HepG2 (cell line): ENCODE measurements around the gene MRPL38. TPM values are rescaled to one million over a fixed set of nuclear protein-coding genes. Genes with fewer than 3 reads are reported as not detected.

Source experiments
- AGO1 ChIP-seq: fragments of 200-400 bp; formaldehyde crosslinking; IDR thresholded peaks from 2 replicates; pipeline ENCODE4 v1.6.1; 2017; ENCODE audit warnings: mild to moderate bottlenecking, low read depth, low read length, moderate library complexity; ENCODE audit not compliant: poor library complexity, severe bottlenecking
- DNMT1 ChIP-seq: sonication (generic); formaldehyde crosslinking; IDR thresholded peaks from 2 replicates; pipeline ENCODE4 v1.5.1; 2020; ENCODE audit warnings: mild to moderate bottlenecking, missing genetic modification reagents
- E2F1 ChIP-seq: sonication (generic); formaldehyde crosslinking; IDR thresholded peaks from 2 replicates; pipeline ENCODE4 v1.5.0; 2020; ENCODE audit warnings: missing genetic modification reagents
- EED ChIP-seq: sonication (generic); formaldehyde crosslinking; IDR thresholded peaks from 2 replicates; pipeline ENCODE4 v1.5.0; 2020; ENCODE audit warnings: mild to moderate bottlenecking, missing genetic modification reagents
- ESRRA ChIP-seq: sonication (generic); formaldehyde crosslinking; IDR thresholded peaks from 2 replicates; pipeline ENCODE4 v1.5.1; 2020; ENCODE audit warnings: mild to moderate bottlenecking, low read depth, missing genetic modification reagents
- FOSL2 ChIP-seq: sonication (generic); formaldehyde crosslinking; IDR thresholded peaks from 2 replicates; pipeline ENCODE4 v1.4.0; 2020; ENCODE audit warnings: missing genetic modification reagents
- FOXO1 ChIP-seq: sonication (generic); formaldehyde crosslinking; IDR thresholded peaks from 2 replicates; pipeline ENCODE4 v1.4.0; 2020; ENCODE audit warnings: missing genetic modification reagents
- GATAD1 ChIP-seq: IDR thresholded peaks from 2 replicates; pipeline ENCODE4 v1.6.1; 2016; ENCODE audit warnings: missing genetic modification reagents, missing compliant biosample characterization
- HDAC1 ChIP-seq: sonication (generic); formaldehyde crosslinking; IDR thresholded peaks from 2 replicates; pipeline ENCODE4 v1.5.1; 2020; ENCODE audit warnings: mild to moderate bottlenecking, missing genetic modification reagents
- HES4 ChIP-seq: sonication (generic); formaldehyde crosslinking; IDR thresholded peaks from 2 replicates; pipeline ENCODE4 v1.9.0; 2021; ENCODE audit warnings: mild to moderate bottlenecking, missing genetic modification reagents, borderline replicate concordance
- KAT7 ChIP-seq: IDR thresholded peaks from 2 replicates; pipeline ENCODE4 v1.6.1; 2018; ENCODE audit warnings: borderline replicate concordance, missing compliant biosample characterization
- KAT8 ChIP-seq: IDR thresholded peaks from 2 replicates; pipeline ENCODE4 v1.6.1; 2016; ENCODE audit warnings: missing genetic modification reagents, missing compliant biosample characterization
- KDM5B ChIP-seq: sonication (generic); formaldehyde crosslinking; IDR thresholded peaks from 2 replicates; pipeline ENCODE4 v1.4.0; 2020; ENCODE audit warnings: missing genetic modification reagents, mild to moderate bottlenecking, borderline replicate concordance
- KLF16 ChIP-seq, 2 experiments: sonication (generic) in 1 of 2; formaldehyde crosslinking in 1 of 2; IDR thresholded peaks; 2 replicates each; pipeline versions ENCODE4 v1.6.1 to v1.8.0; 2016 to 2023; ENCODE audit warnings: missing genetic modification reagents in 2 of 2, missing compliant biosample characterization in 1 of 2
- MED13 ChIP-seq: sonication (generic); formaldehyde crosslinking; IDR thresholded peaks from 2 replicates; pipeline ENCODE4 v1.5.0; 2020; ENCODE audit warnings: missing genetic modification reagents
- NFKB2 ChIP-seq: sonication (generic); formaldehyde crosslinking; IDR thresholded peaks from 2 replicates; pipeline ENCODE4 v1.4.0; 2020; ENCODE audit warnings: missing genetic modification reagents, borderline replicate concordance
- RELA ChIP-seq: sonication (generic); formaldehyde crosslinking; IDR thresholded peaks from 2 replicates; pipeline ENCODE4 v1.4.0; 2020; ENCODE audit warnings: missing genetic modification reagents
- SATB2 ChIP-seq: sonication (generic); formaldehyde crosslinking; IDR thresholded peaks from 2 replicates; pipeline ENCODE4 v1.5.0; 2020; ENCODE audit warnings: missing genetic modification reagents
- SRY ChIP-seq: sonication (generic); formaldehyde crosslinking; IDR thresholded peaks from 2 replicates; pipeline ENCODE4 v1.8.0; 2022; ENCODE audit warnings: mild to moderate bottlenecking, missing genetic modification reagents
- STAG1 ChIP-seq: sonication (generic); formaldehyde crosslinking; IDR thresholded peaks from 2 replicates; pipeline ENCODE4 v1.4.0; 2020; ENCODE audit warnings: missing genetic modification reagents
- SUZ12 ChIP-seq: fragments of 150-350 bp; IDR thresholded peaks from 2 replicates; pipeline ENCODE4 v1.6.1; 2014; ENCODE audit warnings: low read depth, low read length
- ZBTB20 ChIP-seq: sonication (generic); formaldehyde crosslinking; IDR thresholded peaks from 2 replicates; pipeline ENCODE4 v1.8.1; 2023; ENCODE audit warnings: missing genetic modification reagents, low read depth, mild to moderate bottlenecking, borderline replicate concordance
- ZBTB8A ChIP-seq: sonication (generic); formaldehyde crosslinking; IDR thresholded peaks from 2 replicates; pipeline ENCODE4 v1.4.0; 2020; ENCODE audit warnings: mild to moderate bottlenecking, low read depth, missing genetic modification reagents, borderline replicate concordance
- ZFP90 ChIP-seq: sonication (generic); formaldehyde crosslinking; IDR thresholded peaks from 2 replicates; pipeline ENCODE4 v1.8.0; 2022; ENCODE audit warnings: missing genetic modification reagents, mild to moderate bottlenecking, inconsistent platforms, borderline replicate concordance
- ZKSCAN5 ChIP-seq: sonication (generic); formaldehyde crosslinking; IDR thresholded peaks from 2 replicates; pipeline ENCODE4 v1.5.1; 2020; ENCODE audit warnings: mild to moderate bottlenecking, missing genetic modification reagents
- ZMYM3 ChIP-seq: sonication (generic); formaldehyde crosslinking; IDR thresholded peaks from 2 replicates; pipeline ENCODE4 v1.5.1; 2020; ENCODE audit warnings: mild to moderate bottlenecking, missing genetic modification reagents
- ZNF101 ChIP-seq: sonication (generic); formaldehyde crosslinking; IDR thresholded peaks from 2 replicates; pipeline ENCODE4 v1.4.0; 2020; ENCODE audit warnings: mild to moderate bottlenecking, low read depth, missing genetic modification reagents, borderline replicate concordance
- ZNF644 ChIP-seq: IDR thresholded peaks from 2 replicates; pipeline ENCODE4 v1.6.1; 2016; ENCODE audit warnings: low read depth
- ZNF773 ChIP-seq: sonication (generic); formaldehyde crosslinking; IDR thresholded peaks from 2 replicates; pipeline ENCODE4 v1.4.0; 2020; ENCODE audit warnings: missing genetic modification reagents, borderline replicate concordance
- polyA plus RNA-seq, 8 experiments: library from polyadenylated mRNA; depleted of rRNA in 3 of 8; stranded (reverse) in 7 of 8; unstranded in 1 of 8; fragments of >200 nt; fragmentation: Illumina TruSeq in 4 of 8; extraction: Trizol in 4 of 8; gene quantifications; 2 replicates each; pipeline versions ENCODE4 v1.2.1 to v1.2.3, GENCODE V29; 2011 to 2016; ENCODE audit warnings: low read depth in 4 of 8, missing spikeins in 1 of 8, mixed read lengths in 1 of 8; ENCODE audit not compliant: insufficient read depth in 1 of 8
- total RNA-seq, 5 experiments: library from RNA; depleted of rRNA; stranded (reverse); fragments of >200 nt; fragmentation: Illumina TruSeq; extraction: Trizol; gene quantifications; 2 replicates each; pipeline ENCODE4 v1.2.3, GENCODE V29; 2016; ENCODE audit warnings: low read depth in 1 of 5
- TF ChIP-seq, protein P1 (sequence below): sonication (generic); formaldehyde crosslinking; IDR thresholded peaks from 2 replicates; pipeline ENCODE4 v1.8.1; 2023; ENCODE audit warnings: missing genetic modification reagents, mild to moderate bottlenecking, borderline replicate concordance
- TF ChIP-seq, protein P2 (sequence below): sonication (generic); formaldehyde crosslinking; IDR thresholded peaks from 2 replicates; pipeline ENCODE4 v1.8.1; 2023; ENCODE audit warnings: missing genetic modification reagents, inconsistent platforms, borderline replicate concordance

MRPL38 gene
- total and polyA plus RNA-seq, 2 of the 13 experiments (the other 11 are each of a cell fraction or from before 2014, with no cell fraction given), result 83.7 to 125 TPM

- TF ChIP-seq AGO1, result peak; percentile 99
- TF ChIP-seq GATAD1 (CRISPR knock-in tag), result no peak
- TF ChIP-seq ZMYM3 (CRISPR knock-in tag), result no peak
- TF ChIP-seq, protein P1, sequence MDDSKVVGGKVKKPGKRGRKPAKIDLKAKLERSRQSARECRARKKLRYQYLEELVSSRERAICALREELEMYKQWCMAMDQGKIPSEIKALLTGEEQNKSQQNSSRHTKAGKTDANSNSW (CRISPR knock-in tag), result no peak; the same call in 1 of the 2 replicates
- peak; percentile 67; the same call in 1 of the 2 replicates for TF ChIP-seq FOXO1 (CRISPR knock-in tag)
- TF ChIP-seq KAT7 (CRISPR knock-in tag), result peak; percentile 87; the same call in 1 of the 2 replicates
- no peak for TF ChIP-seq NFKB2 (CRISPR knock-in tag)
- peak; percentile 62; the same call in 1 of the 2 replicates for TF ChIP-seq MED13 (CRISPR knock-in tag)
- TF ChIP-seq SATB2, result peak; percentile 48; the same call in 1 of the 2 replicates
- TF ChIP-seq SRY (CRISPR knock-in tag), result peak; percentile 3; the same call in 1 of the 2 replicates
- peak; percentile 93; the same call in 1 of the 2 replicates for TF ChIP-seq ZNF101 (CRISPR knock-in tag)
- TF ChIP-seq ZFP90 (CRISPR knock-in tag), result peak; percentile 52; the same call in 1 of the 2 replicates
- no peak for TF ChIP-seq RELA (CRISPR knock-in tag)
- no peak; the same call in 1 of the 2 replicates for TF ChIP-seq KAT8 (CRISPR knock-in tag)
- no peak for TF ChIP-seq SUZ12
- peak; percentile 27; the same call in 1 of the 2 replicates for TF ChIP-seq HDAC1
- TF ChIP-seq, protein P2, sequence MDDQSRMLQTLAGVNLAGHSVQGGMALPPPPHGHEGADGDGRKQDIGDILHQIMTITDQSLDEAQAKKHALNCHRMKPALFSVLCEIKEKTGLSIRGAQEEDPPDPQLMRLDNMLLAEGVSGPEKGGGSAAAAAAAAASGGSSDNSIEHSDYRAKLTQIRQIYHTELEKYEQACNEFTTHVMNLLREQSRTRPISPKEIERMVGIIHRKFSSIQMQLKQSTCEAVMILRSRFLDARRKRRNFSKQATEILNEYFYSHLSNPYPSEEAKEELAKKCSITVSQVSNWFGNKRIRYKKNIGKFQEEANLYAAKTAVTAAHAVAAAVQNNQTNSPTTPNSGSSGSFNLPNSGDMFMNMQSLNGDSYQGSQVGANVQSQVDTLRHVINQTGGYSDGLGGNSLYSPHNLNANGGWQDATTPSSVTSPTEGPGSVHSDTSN (CRISPR knock-in tag), result peak; percentile 79; the same call in 1 of the 2 replicates
- no peak for TF ChIP-seq ZKSCAN5 (CRISPR knock-in tag)
- TF ChIP-seq DNMT1, result peak; percentile 78; the same call in 1 of the 2 replicates
- TF ChIP-seq EED, result no peak; the same call in none of the 2 replicates
- 0 out of 2 replicates have a peak, but pooled peaks have one; percentile 12 for TF ChIP-seq ZBTB8A (CRISPR knock-in tag)
- peak; percentile 89 for TF ChIP-seq KDM5B (CRISPR knock-in tag)
- TF ChIP-seq ESRRA (CRISPR knock-in tag), result no peak
- no peak for TF ChIP-seq FOSL2 (CRISPR knock-in tag)
- peak; percentile 42; the same call in 1 of the 2 replicates for TF ChIP-seq E2F1 (CRISPR knock-in tag)
- TF ChIP-seq ZNF773 (CRISPR knock-in tag), result peak; percentile 91; the same call in 1 of the 2 replicates
- TF ChIP-seq HES4 (CRISPR knock-in tag), result no peak; the same call in 1 of the 2 replicates
- TF ChIP-seq ZNF644 (CRISPR knock-in tag), result no peak
- peak; percentile 47 for TF ChIP-seq STAG1 (CRISPR knock-in tag)
- peak in 1 of 2 experiments; percentile 93; a peak in 1 of 4 replicates for TF ChIP-seq KLF16 (CRISPR knock-in tag; IDR thresholded peaks at IDR 0.05)
- no peak; the same call in 1 of the 2 replicates for TF ChIP-seq ZBTB20 (CRISPR knock-in tag)
Measured at GRCh38 chr17:75877752-75878173, 26.9 kb downstream of the MRPL38 start (continued).
